A549 treated with RU486 at 1 μM for 4 hours (cell line): ENCODE results near the gene UPF1. TPM values are rescaled to one million over a fixed set of nuclear protein-coding genes. Genes with fewer than 3 reads are reported as not detected.

Experiments used
- total RNA-seq: library from RNA; stranded (reverse); fragments of 200-300 nt; extraction: Qiagen RNA extraction; gene quantifications from 5 replicates; pipeline ENCODE4 v1.2.3, GENCODE V29; 2022; ENCODE audit warnings: low read depth

The UPF1 gene
- 33.1 to 43.0 TPM (median 41.9 TPM) in 5 replicates for total RNA-seq

DNA sequence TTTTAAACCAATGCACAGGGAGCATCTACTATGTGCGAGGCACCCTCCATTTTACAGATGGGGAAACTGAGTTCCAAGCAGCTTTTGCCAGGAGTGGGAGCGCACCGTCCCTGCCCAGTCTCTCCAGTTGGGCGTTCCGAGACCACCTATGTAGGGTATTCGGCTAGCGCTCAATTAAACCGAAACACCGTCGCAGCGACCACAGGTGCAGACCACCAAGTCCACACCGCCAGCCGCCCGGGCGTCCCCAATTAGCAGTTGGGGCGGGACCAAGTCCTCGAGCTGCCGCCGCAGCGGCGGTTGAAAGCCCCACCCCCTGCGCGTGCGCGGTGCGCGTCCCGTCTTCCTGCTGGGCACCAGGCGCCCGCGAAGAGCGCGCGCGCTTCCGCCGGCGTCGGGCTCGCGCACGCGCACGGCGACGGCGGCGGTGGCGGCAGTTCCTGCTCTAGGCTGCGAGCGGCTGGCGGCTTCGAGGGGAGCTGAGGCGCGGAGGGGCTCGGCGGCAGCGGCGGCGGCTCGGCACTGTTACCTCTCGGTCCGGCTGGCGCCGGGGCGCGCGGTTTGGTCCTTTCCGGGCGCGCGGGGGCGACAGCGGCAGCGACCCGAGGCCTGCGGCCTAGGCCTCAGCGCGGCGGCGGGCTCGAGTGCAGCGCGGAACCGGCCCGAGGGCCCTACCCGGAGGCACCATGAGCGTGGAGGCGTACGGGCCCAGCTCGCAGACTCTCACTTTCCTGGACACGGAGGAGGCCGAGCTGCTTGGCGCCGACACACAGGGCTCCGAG, at the start of gene UPF1:
UPF1 (plus strand) TSS at position 436 of the 782 bp plus-strand sequence; CDS start at position 687, 251 bp downstream.

DNA sequence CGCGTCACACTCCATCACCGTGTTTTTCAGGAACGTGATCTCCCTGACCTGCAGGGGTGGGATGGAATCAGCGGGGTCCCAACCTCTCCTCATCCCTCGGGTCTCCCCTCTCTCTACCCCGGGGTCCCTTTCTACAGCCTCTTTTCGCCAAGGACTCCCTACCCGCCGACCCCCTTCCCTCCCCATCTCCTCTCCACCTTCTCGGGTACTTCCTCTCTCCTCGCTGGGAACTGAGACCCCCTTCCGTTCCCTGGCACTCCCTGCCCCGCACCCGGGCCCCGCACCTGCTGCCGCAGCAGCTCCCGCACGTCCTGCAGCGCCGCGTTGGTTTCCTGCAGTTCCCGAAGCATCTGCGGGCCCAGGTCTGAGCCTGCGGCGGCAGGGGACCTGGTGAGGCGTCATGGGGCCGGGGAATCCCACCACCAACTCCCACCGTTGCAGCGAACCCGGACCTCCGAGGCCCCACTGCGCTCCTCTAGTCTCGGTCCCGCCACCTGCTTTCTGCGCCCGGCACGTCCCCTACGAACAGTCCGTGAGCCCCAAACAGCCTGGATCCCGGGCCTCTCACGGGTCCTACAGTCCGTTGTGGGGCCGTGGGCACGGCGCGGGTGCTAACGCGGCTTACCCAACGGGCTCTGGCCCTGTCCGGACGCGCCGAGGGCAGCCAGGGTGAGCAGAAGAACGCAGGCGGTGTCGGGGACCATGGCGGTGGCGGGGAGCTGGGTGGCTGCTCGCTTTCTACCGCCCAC, 41.0 kb upstream of the UPF1 start, which contains the start of gene COMP:
COMP (minus strand) TSS at position 740 of the 749 bp plus-strand sequence; CDS start at position 704, 36 bp downstream.

DNA sequence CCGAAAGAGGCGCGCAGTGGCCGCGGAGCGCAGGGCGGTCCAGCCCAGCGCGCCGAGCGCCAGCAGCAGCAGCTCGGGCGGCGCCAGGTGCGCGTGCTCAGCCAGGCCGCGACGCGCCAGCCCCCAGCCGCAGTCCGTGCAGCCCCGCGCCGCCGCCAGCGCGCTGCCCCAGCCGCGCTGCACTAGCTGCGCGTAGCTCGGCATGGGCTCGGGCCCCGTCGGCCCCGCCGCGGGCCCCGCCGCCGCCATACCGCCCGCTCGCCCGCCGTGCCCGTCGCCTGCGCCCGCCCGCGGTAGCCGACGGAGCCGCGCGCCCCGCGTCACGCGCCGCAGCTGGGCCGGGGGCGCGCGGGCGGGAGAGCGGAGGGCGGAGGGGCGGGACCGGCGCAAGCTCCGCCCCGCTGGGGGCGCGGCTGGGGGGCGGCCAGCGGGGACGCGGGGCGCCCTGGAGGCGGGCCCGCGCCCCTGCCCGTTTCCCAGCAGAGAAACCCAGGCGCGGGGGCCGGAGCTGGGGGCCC, 64.1 kb downstream of the UPF1 start, which contains the start of gene CERS1:
CERS1 (minus strand) TSS at position 335 of the 518 bp plus-strand sequence; CDS start at position 249, 86 bp downstream.

Other genes starting within 250 kb of the UPF1 start
- 43.0 to 66.6 TPM (median 58.2 TPM) in 5 replicates for gene REX1BD, start 243.2 kb upstream of the UPF1 start, total RNA-seq
- 1.1 to 4.2 TPM (median 3.3 TPM) in 5 replicates for gene CRLF1, start 225.2 kb upstream of the UPF1 start, total RNA-seq
- 3.8 to 6.7 TPM (median 5.8 TPM) in 5 replicates for gene TMEM59L, start 219.1 kb upstream of the UPF1 start, total RNA-seq
- gene KLHL26, start 194.9 kb upstream of the UPF1 start, total RNA-seq = 2.4 to 4.7 TPM (median 2.9 TPM) in 5 replicates
- 3.2 to 5.4 TPM (median 4.1 TPM) in 5 replicates for gene CRTC1, start 148.3 kb upstream of the UPF1 start, total RNA-seq
- gene COMP, start 40.7 kb upstream of the UPF1 start, total RNA-seq = 0.08 to 0.10 TPM in 2 of 5 replicates, not detected in the others
- gene CERS1, start 64.2 kb downstream of the UPF1 start, total RNA-seq = 3.2 to 5.8 TPM (median 4.9 TPM) in 5 replicates
- gene COPE, start 87.4 kb downstream of the UPF1 start, total RNA-seq = 137 to 167 TPM (median 160 TPM) in 5 replicates
- 27.8 to 48.0 TPM (median 43.2 TPM) in 5 replicates for gene DDX49, start 87.8 kb downstream of the UPF1 start, total RNA-seq
- 24.7 to 34.5 TPM (median 30.0 TPM) in 5 replicates for gene HOMER3, start 109.3 kb downstream of the UPF1 start, total RNA-seq
- gene SUGP2, start 201.6 kb downstream of the UPF1 start, total RNA-seq = 22.9 to 33.5 TPM (median 29.4 TPM) in 5 replicates
- gene ARMC6, start 201.6 kb downstream of the UPF1 start, total RNA-seq = 25.7 to 30.8 TPM (median 28.4 TPM) in 5 replicates
- gene SLC25A42, start 232.0 kb downstream of the UPF1 start, total RNA-seq = 0.34 to 0.94 TPM (median 0.66 TPM) in 5 replicates